Peyer's patch (tissue), 4 donors: ENCODE results near the gene NUBP1. TPM values are rescaled to one million over a fixed set of nuclear protein-coding genes. Genes with fewer than 3 reads are reported as not detected.
A peak's percentile ranks its signal among the peaks of the same experiment; 100 is the strongest.
"Not testable (repeated sequence)": the region's sequence is repeated elsewhere in the genome, so short reads cannot be mapped to it uniquely, and the experiment has no call there.

Source experiments
- DNase-seq, 3 donors: peaks; one replicate each; pipeline ENCODE4 v3.0.0-alpha.2; 2017 to 2019
- H3K27ac ChIP-seq, 4 donors: fragments of 200-600 bp; sonication (generic); one replicate each; pipeline ENCODE4 v1.5.1; 2016 to 2019
- H3K27me3 ChIP-seq, 2 donors: fragments of 200-600 bp; sonication (generic); one replicate each; pipeline ENCODE4 v1.5.1; 2019
- H3K36me3 ChIP-seq, 3 donors: fragments of 200-600 bp; sonication (generic); one replicate each; pipeline ENCODE4 v1.5.1; 2016 to 2019
- H3K4me1 ChIP-seq, 4 donors: fragments of 200-600 bp; sonication (generic); one replicate each; pipeline ENCODE4 v1.5.1; 2016 to 2019
- H3K4me3 ChIP-seq, 4 donors: fragments of 200-600 bp; sonication (generic); 1 replicate in 3 of 4; 2 replicates in 1 of 4; pipeline ENCODE4 v1.5.1; 2016 to 2019; ENCODE audit warnings: mild to moderate bottlenecking in 1 of 4
- H3K9me3 ChIP-seq, 4 donors: fragments of 200-600 bp; sonication (generic); one replicate each; pipeline ENCODE4 v1.5.1; 2016 to 2019; ENCODE audit warnings: mild to moderate bottlenecking in 1 of 4
- CTCF ChIP-seq, 6 experiments: fragments of 450-650 bp in 4 of 6; fragments of 200-600 bp in 2 of 6; sonication (generic) in 1 of 6; IDR thresholded peaks; one replicate each; pipeline ENCODE4 v1.5.1; 2017 to 2019; ENCODE audit warnings: antibody characterized with exemption in 6 of 6, mild to moderate bottlenecking in 3 of 6, moderate library complexity in 1 of 6
- POLR2A ChIP-seq, 2 donors: fragments of 450-650 bp; IDR thresholded peaks; one replicate each; pipeline ENCODE4 v1.5.1; 2017; ENCODE audit warnings: antibody characterized with exemption in 2 of 2, mild to moderate bottlenecking in 2 of 2, moderate library complexity in 2 of 2
- total RNA-seq, 4 donors: library from RNA; depleted of rRNA; stranded (reverse); fragments of >200 nt; gene quantifications; one replicate each; pipeline ENCODE4 v1.1.0, GENCODE V29; 2016

The NUBP1 gene
- total RNA-seq, 4 donors from 2014 or later = 18.9 to 31.4 (median 23.9) TPM

- Histone ChIP-seq H3K36me3 (no peaks in the 10 kb centered on the region), H3K27me3 (no peaks in the 10 kb centered on the region), H3K27ac (no peak overlapping the region), H3K9me3 (no peaks in the 10 kb centered on the region), H3K4me3 (no peak overlapping the region), H3K4me1 (no peaks in the 10 kb centered on the region)
- peak in 1 of 3 donors; percentile 55 for DNase-seq
- TF ChIP-seq CTCF (IDR thresholded peaks at IDR 0.05) (no peak), POLR2A (IDR thresholded peaks at IDR 0.05) (no peak)
These were observed 43.7 kb downstream of the NUBP1 start for GRCh38 chr16:10787304-10787703.

DNA sequence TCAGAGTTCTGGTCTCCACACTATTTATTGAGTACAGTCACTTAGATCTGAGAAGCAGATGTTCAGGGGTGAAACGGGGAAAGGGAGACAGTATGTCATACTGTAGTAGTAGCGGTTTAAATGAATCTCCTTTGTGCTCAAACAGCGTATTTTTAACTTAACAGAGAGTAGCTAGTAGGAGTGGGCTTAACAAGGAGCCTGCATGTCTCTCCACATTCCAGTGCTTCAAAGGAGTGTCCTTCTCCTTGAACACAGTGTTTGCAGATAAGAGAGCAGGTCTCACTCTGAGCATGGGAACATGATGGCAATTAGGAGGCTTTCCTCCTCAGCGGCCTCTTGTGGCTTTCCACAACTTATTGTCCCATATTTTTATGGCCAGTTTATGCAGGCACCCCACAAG lies 45.0 kb downstream of the NUBP1 start:
- H3K9me3 ChIP-seq, H3K4me1 ChIP-seq, H3K27me3 ChIP-seq, DNase-seq, H3K27ac ChIP-seq, H3K36me3 ChIP-seq, H3K4me3 ChIP-seq: not testable (repeated sequence)

DNA sequence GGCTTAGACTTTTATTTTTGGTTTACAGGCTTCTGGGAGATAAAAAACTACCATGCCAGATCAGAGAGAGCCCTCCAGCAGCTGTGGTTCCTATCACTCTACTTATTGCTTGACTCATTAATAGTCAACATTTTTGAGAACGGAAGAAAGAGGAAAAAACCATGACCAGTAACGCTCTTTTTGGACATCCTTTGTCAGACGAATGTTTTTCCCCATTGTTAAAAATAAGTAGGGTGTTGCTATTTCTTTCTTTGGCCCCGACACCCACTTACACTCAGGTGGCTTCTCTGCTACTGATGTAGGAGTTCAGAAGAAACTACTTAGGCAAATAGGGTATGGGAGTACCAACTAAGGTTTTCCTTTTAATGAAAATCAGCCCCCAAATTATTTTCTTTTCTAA lies 47.4 kb downstream of the NUBP1 start:
- Histone ChIP-seq H3K27ac (no peak overlapping the region), H3K4me1 (no peaks in the 10 kb centered on the region), H3K9me3 (no peaks in the 10 kb centered on the region), H3K4me3 (no peak overlapping the region), H3K27me3 (no peaks in the 10 kb centered on the region), H3K36me3 (no peaks in the 10 kb centered on the region)
- no peak for DNase-seq
- no peak for TF ChIP-seq CTCF (IDR thresholded peaks at IDR 0.05)
- no peak for TF ChIP-seq POLR2A (IDR thresholded peaks at IDR 0.05)

GRCh38 chr16:10799736-10800135 lies 56.1 kb downstream of the NUBP1 start:
- Histone ChIP-seq H3K27ac (no peak overlapping the region), H3K9me3 (no peaks in the 10 kb centered on the region), H3K4me1 (no peaks in the 10 kb centered on the region), H3K27me3 (no peaks in the 10 kb centered on the region), H3K36me3 (no peaks in the 10 kb centered on the region), H3K4me3 (no peak overlapping the region)
- no peak for DNase-seq
- no peak for TF ChIP-seq POLR2A (IDR thresholded peaks at IDR 0.05)

GRCh38 chr16:10805334-10805733 lies 61.7 kb downstream of the NUBP1 start:
- no peaks in the 10 kb centered on the region for H3K4me1 ChIP-seq
- no peaks in the 10 kb centered on the region for H3K9me3 ChIP-seq
- H3K27me3 ChIP-seq = no peaks in the 10 kb centered on the region
- no peak for DNase-seq
- TF ChIP-seq POLR2A (IDR thresholded peaks at IDR 0.05) (no peak), CTCF (IDR thresholded peaks at IDR 0.05) (no peak)
- no peaks in the 10 kb centered on the region for H3K36me3 ChIP-seq
- H3K4me3 ChIP-seq = no peak overlapping the region
- no peak overlapping the region for H3K27ac ChIP-seq

DNA sequence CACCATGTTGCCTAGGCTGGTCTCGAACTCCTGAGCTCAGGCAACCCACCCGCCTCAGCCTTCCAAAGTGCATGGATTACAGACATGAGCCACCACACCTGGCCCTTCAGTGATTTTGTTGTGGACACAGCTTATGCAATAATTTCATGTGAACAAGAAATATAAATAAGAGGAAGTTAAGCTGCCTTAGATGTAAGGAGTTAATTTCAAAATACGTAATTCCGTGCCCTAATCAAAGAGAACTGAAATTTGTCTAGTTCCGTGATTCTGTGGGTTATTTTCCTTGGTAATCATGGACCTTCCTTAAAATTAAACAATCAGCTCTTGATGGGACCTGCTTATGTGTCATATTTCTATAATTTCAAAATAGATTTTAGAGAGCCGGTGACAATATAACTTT lies 63.1 kb downstream of the NUBP1 start:
- DNase-seq = no peak
- no peaks in the 10 kb centered on the region for H3K4me1 ChIP-seq
- no peaks in the 10 kb centered on the region for H3K36me3 ChIP-seq
- no peaks in the 10 kb centered on the region for H3K9me3 ChIP-seq
- H3K4me3 ChIP-seq = no peak overlapping the region
- no peaks in the 10 kb centered on the region for H3K27me3 ChIP-seq
- no peak overlapping the region for H3K27ac ChIP-seq
- TF ChIP-seq CTCF (IDR thresholded peaks at IDR 0.05) = no peak
- TF ChIP-seq POLR2A (IDR thresholded peaks at IDR 0.05) = no peak

- Histone ChIP-seq H3K36me3 (no peaks in the 10 kb centered on the region), H3K9me3 (no peaks in the 10 kb centered on the region), H3K27me3 (no peaks in the 10 kb centered on the region), H3K4me1 (no peaks in the 10 kb centered on the region), H3K27ac (no peak overlapping the region), H3K4me3 (no peak overlapping the region)
- no peak for DNase-seq
- TF ChIP-seq POLR2A (IDR thresholded peaks at IDR 0.05) (no peak), CTCF (IDR thresholded peaks at IDR 0.05) (no peak)
These were observed 64.6 kb downstream of the NUBP1 start for GRCh38 chr16:10808218-10808617.
